GM12873 (cell line): ENCODE data around the gene KIAA0408.

Source experiments
- CTCF ChIP-seq: IDR thresholded peaks from 2 replicates; pipeline ENCODE4 v1.5.1; 2012; ENCODE audit warnings: low read depth, mild to moderate bottlenecking, moderate library complexity, low read length, control low read depth; ENCODE audit not compliant: insufficient read depth; ENCODE audit errors: missing control alignments

Gene KIAA0408

GRCh38 chr6:127459231-127459641, at the start of gene KIAA0408:
Gene KIAA0408 (minus strand): TSS chr6:127459389. CDS start chr6:127453981, 5,408 bp downstream.
- no peak for TF ChIP-seq CTCF

GRCh38 chr6:127506894-127507293, 47.7 kb upstream of the KIAA0408 start:
- no peak for TF ChIP-seq CTCF

- no peak for TF ChIP-seq CTCF
Measured at GRCh38 chr6:127503022-127503421, 43.8 kb upstream of the KIAA0408 start.

- no peak for TF ChIP-seq CTCF
Measured at GRCh38 chr6:127497410-127497809, 38.2 kb upstream of the KIAA0408 start.

- TF ChIP-seq CTCF: no peak
Measured at GRCh38 chr6:127496471-127496870, 37.3 kb upstream of the KIAA0408 start.

GRCh38 chr6:127494240-127494767, 35.1 kb upstream of the KIAA0408 start:
- TF ChIP-seq CTCF: no peak

GRCh38 chr6:127489248-127489647, 30.1 kb upstream of the KIAA0408 start:
- no peak for TF ChIP-seq CTCF
